AG10803 (cell line): ENCODE results near the gene SLC35A4.
"Not testable (repeated sequence)": the region's sequence is repeated elsewhere in the genome, so short reads cannot be mapped to it uniquely, and the experiment has no call there.

Source experiments
- DNase-seq: peaks from one replicate; pipeline ENCODE4 v3.0.0; 2010; ENCODE audit warnings: low read depth
- H3K4me3 ChIP-seq: 2 replicates; pipeline ENCODE4 v1.5.1; 2011; ENCODE audit warnings: mild to moderate bottlenecking, low read length, control low read depth
- TF ChIP-seq, protein P1 (sequence below): conservative IDR thresholded peaks from 2 replicates; pipeline ENCODE4 v1.5.1; 2011; ENCODE audit warnings: mild to moderate bottlenecking, low read length, control low read depth, inconsistent platforms

SLC35A4 gene

DNA sequence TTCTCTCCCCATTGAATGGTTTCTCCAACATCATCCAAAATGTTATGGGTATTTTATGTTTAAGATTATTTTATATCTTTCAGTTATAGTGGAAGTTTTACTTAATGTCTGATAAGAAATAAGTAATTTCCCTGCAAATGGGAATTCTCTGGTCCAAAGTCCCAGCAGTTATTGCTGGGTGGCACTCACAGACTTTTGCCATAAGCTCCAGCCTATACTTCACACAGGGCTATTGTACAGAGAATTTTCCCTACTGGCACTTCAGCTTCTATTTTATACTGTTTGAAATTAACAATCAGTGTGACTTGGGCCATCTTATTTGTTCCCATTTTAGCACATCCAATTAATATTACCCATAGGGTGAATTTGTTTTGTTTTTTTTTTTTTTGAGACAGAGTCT lies 35.5 kb downstream of the SLC35A4 start:
- DNase-seq = no peak
- TF ChIP-seq, protein P1, sequence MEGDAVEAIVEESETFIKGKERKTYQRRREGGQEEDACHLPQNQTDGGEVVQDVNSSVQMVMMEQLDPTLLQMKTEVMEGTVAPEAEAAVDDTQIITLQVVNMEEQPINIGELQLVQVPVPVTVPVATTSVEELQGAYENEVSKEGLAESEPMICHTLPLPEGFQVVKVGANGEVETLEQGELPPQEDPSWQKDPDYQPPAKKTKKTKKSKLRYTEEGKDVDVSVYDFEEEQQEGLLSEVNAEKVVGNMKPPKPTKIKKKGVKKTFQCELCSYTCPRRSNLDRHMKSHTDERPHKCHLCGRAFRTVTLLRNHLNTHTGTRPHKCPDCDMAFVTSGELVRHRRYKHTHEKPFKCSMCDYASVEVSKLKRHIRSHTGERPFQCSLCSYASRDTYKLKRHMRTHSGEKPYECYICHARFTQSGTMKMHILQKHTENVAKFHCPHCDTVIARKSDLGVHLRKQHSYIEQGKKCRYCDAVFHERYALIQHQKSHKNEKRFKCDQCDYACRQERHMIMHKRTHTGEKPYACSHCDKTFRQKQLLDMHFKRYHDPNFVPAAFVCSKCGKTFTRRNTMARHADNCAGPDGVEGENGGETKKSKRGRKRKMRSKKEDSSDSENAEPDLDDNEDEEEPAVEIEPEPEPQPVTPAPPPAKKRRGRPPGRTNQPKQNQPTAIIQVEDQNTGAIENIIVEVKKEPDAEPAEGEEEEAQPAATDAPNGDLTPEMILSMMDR = no peak
- H3K4me3 ChIP-seq = no peak overlapping the region

DNA sequence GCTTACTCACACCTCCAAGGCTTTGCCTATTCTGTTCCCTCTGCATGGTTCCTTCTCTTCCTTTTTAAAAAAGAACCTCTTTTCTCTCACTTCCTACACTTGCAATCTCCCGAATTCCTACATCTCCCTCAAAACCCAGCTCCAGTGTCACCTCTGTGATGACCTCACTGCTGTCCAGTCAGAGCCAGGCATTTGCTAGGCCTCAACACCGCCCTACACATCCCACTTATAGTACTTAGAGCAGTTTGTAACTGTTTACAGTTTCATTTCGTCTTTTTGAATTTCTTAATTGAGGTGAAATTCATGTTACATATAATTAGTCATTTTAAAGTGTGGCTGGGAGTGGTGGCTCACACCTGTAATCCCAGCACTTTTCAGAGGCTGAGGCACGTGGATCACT lies 37.5 kb downstream of the SLC35A4 start:
- TF ChIP-seq, protein P1 = no peak
- DNase-seq = no peak
- H3K4me3 ChIP-seq = no peak overlapping the region

DNA sequence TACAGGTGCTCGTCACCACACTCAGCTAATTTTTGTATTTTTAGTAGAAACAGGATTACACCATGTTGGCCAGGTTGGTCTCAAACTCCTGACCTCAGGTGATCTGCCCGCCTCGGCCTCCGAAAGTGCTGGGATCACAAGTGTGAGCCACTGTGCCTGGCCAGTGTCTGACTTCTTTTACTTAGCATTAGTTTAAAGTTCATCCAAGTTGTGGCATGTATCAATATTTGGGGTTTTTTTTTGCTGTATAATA lies 38.7 kb downstream of the SLC35A4 start:
- DNase-seq, H3K4me3 ChIP-seq: not testable (repeated sequence)

DNA sequence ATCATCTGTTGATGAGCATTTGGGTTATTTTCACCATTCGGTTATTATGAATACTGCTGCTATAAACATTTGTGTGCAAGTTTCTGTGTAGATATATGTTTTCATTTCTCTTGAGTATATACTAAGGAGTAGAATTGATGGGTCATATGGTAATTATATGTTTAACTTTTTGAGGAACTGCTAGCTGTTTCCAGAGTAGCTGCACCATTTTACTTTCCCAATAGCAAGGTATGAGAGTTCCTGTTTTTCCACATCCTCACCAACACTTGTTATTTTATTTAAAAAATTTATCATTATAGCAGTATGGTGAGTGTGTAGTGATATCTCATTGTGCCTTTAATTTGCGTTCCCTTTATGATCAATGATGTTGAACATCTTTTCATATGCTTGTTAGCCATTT lies 39.1 kb downstream of the SLC35A4 start:
- TF ChIP-seq, protein P1 = no peak
- no peak for DNase-seq

DNA sequence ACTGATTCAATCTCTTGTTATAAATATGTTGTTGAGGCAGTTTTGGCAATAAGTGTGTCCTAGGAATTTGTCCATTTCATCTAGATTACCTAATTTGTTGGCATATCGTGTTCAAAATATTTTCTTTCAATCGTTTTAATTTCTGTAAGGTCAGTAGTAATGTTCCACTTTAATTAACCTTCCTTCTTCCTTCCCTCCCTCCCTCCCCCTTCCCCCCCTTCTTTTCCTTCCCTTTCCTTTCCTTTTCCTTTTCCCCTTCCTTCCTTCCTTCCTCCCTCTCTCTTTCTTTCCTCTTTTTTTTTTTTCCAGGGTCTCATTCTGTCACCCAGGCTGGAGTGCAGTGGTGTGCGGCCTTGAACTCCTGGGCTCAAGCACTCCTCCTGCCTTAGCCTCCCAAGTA lies 41.3 kb downstream of the SLC35A4 start:
- H3K4me3 ChIP-seq = no peak overlapping the region
- TF ChIP-seq, protein P1 = no peak
- peak; percentile 49 for DNase-seq

More for the DNA sequence above, 39.1 kb downstream of the SLC35A4 start:
- H3K4me3 ChIP-seq = no peak overlapping the region

DNA sequence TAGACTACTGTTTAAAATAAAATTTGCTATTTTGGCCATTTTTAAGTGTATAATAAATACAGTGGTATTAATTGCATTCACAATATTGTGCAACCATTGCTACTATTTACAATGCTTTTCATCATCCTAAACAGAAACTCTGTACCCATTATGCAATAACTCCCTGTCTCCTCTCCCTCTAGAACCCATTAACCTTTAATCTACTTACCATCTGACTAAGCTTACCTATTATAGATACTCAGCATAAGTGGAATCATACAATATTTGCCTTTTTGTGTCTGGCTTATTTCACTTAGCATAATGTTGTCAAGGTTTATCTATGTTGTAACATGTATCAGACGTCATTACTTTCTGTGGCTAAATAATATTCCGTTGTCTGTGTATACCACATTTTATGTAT lies 42.4 kb downstream of the SLC35A4 start:
- TF ChIP-seq, protein P1 = no peak
- no peak overlapping the region for H3K4me3 ChIP-seq
- DNase-seq = peak; percentile 26

DNA sequence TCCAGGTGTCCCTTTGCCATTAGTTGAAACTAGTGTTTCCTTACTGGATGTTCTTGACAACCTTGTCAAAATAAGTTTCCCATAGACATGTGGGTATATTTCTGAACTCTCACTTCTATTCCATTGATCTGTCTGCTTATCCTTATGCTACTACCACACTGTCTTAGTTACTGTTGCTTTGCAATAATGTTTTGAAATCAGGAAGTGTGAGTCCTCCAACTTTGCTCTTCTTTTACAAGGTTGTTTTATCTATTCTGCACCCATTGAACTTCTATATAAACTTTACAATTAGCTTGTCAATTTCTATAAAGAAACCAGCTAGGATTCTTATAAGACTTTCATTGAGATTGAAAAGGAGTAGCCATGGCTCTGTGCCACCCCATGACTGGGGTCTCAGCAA lies 44.1 kb downstream of the SLC35A4 start:
- H3K4me3 ChIP-seq = no peak overlapping the region
- no peak for DNase-seq
- TF ChIP-seq, protein P1 = no peak

DNA sequence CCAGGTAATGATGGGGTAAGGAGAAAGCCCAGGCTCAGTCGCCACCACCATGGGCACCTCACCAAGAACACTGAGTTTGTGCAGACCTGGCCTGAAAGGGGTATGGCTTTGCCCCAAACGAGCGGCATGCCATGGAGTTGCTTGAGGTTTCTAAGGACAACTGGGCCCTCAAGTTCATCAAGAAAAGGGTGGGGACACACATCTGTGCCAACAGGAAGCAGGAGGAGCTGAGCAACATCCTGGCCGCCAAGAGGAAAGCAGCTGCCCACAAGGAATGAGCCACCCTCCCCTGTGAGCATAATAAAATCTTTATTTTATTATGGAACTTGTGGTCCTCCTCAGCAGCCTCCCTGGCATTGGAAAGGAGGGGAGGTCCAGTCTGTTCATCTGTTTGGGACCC lies 44.5 kb downstream of the SLC35A4 start:
- DNase-seq = peak; percentile 29
- TF ChIP-seq, protein P1 = no peak
- H3K4me3 ChIP-seq = no peak overlapping the region
